ENCODE results near the gene FBXL19. TPM values are rescaled to one million over a fixed set of nuclear protein-coding genes. Genes with fewer than 3 reads are reported as not detected.

The FBXL19 gene
- total and polyA plus RNA-seq, 2 of the 13 experiments (the other 11 are each of a cell fraction or from before 2014, with no cell fraction given), result 6.0 to 13.7 TPM

DNA sequence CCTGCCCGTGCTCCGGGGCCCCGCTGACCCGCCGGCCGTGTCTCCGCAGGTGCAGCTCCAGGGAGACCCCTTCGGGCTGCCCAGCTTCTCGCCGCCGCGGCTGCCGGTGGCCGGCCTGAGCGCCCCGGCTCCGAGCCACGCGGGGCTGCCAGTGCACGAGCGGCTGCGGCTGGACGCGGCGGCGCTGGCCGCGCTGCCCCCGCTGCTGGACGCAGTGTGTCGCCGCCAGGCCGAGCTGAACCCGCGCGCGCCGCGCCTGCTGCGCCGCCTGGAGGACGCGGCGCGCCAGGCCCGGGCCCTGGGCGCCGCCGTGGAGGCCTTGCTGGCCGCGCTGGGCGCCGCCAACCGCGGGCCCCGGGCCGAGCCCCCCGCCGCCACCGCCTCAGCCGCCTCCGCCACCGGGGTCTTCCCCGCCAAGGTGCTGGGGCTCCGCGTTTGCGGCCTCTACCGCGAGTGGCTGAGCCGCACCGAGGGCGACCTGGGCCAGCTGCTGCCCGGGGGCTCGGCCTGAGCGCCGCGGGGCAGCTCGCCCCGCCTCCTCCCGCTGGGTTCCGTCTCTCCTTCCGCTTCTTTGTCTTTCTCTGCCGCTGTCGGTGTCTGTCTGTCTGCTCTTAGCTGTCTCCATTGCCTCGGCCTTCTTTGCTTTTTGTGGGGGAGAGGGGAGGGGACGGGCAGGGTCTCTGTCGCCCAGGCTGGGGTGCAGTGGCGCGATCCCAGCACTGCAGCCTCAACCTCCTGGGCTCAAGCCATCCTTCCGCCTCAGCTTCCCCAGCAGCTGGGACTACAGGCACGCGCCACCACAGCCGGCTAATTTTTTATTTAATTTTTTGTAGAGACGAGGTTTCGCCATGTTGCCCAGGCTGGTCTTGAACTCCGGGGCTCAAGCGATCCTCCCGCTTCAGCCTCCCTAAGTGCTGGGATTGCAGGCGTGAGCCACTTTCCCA, 21.1 kb upstream of the FBXL19 start (continued):
- peak; percentile 27; the same call in 1 of the 2 replicates for TF ChIP-seq ZNF292 (CRISPR knock-in tag; IDR thresholded peaks at IDR 0.05; ENCODE audit: borderline replicate concordance, low read depth)
- TF ChIP-seq, protein P1, sequence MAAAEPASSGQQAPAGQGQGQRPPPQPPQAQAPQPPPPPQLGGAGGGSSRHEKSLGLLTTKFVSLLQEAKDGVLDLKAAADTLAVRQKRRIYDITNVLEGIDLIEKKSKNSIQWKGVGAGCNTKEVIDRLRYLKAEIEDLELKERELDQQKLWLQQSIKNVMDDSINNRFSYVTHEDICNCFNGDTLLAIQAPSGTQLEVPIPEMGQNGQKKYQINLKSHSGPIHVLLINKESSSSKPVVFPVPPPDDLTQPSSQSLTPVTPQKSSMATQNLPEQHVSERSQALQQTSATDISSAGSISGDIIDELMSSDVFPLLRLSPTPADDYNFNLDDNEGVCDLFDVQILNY (CRISPR knock-in tag; conservative IDR thresholded peaks at IDR 0.05), result peak; percentile 31; the same call in 1 of the 2 replicates
- no peak for TF ChIP-seq POLR2AphosphoS2 (IDR thresholded peaks at IDR 0.05; ENCODE audit: low read depth, low read length)
- TF ChIP-seq, protein P2, sequence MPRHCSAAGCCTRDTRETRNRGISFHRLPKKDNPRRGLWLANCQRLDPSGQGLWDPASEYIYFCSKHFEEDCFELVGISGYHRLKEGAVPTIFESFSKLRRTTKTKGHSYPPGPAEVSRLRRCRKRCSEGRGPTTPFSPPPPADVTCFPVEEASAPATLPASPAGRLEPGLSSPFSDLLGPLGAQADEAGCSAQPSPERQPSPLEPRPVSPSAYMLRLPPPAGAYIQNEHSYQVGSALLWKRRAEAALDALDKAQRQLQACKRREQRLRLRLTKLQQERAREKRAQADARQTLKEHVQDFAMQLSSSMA (CRISPR knock-in tag; IDR thresholded peaks at IDR 0.05), result no peak
- no peak for TF ChIP-seq ZNF562 (CRISPR knock-in tag; IDR thresholded peaks at IDR 0.05; ENCODE audit: borderline replicate concordance)
- TF ChIP-seq, protein P3, sequence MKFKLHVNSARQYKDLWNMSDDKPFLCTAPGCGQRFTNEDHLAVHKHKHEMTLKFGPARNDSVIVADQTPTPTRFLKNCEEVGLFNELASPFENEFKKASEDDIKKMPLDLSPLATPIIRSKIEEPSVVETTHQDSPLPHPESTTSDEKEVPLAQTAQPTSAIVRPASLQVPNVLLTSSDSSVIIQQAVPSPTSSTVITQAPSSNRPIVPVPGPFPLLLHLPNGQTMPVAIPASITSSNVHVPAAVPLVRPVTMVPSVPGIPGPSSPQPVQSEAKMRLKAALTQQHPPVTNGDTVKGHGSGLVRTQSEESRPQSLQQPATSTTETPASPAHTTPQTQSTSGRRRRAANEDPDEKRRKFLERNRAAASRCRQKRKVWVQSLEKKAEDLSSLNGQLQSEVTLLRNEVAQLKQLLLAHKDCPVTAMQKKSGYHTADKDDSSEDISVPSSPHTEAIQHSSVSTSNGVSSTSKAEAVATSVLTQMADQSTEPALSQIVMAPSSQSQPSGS (CRISPR knock-in tag; IDR thresholded peaks at IDR 0.05), result no peak
- no peak for TF ChIP-seq PRPF4 (IDR thresholded peaks at IDR 0.05; ENCODE audit: low read depth, low read length, poor library complexity, severe bottlenecking)
- no peak for TF ChIP-seq JDP2 (CRISPR knock-in tag; IDR thresholded peaks at IDR 0.05; ENCODE audit: borderline replicate concordance)
- TF ChIP-seq, protein P4, sequence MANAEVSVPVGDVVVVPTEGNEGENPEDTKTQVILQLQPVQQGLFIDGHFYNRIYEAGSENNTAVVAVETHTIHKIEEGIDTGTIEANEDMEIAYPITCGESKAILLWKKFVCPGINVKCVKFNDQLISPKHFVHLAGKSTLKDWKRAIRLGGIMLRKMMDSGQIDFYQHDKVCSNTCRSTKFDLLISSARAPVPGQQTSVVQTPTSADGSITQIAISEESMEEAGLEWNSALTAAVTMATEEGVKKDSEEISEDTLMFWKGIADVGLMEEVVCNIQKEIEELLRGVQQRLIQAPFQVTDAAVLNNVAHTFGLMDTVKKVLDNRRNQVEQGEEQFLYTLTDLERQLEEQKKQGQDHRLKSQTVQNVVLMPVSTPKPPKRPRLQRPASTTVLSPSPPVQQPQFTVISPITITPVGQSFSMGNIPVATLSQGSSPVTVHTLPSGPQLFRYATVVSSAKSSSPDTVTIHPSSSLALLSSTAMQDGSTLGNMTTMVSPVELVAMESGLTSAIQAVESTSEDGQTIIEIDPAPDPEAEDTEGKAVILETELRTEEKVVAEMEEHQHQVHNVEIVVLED (CRISPR knock-in tag; IDR thresholded peaks at IDR 0.05; ENCODE audit: borderline replicate concordance), result no peak
- peak; percentile 42 for TF ChIP-seq SRSF1 (optimal IDR thresholded peaks at IDR 0.05; ENCODE audit: low read depth, low read length)
- TF ChIP-seq MIER2 (CRISPR knock-in tag; IDR thresholded peaks at IDR 0.05), result no peak; the same call in 1 of the 2 replicates
- no peak for TF ChIP-seq RORA (CRISPR knock-in tag; IDR thresholded peaks at IDR 0.05)
- TF ChIP-seq, protein P5, sequence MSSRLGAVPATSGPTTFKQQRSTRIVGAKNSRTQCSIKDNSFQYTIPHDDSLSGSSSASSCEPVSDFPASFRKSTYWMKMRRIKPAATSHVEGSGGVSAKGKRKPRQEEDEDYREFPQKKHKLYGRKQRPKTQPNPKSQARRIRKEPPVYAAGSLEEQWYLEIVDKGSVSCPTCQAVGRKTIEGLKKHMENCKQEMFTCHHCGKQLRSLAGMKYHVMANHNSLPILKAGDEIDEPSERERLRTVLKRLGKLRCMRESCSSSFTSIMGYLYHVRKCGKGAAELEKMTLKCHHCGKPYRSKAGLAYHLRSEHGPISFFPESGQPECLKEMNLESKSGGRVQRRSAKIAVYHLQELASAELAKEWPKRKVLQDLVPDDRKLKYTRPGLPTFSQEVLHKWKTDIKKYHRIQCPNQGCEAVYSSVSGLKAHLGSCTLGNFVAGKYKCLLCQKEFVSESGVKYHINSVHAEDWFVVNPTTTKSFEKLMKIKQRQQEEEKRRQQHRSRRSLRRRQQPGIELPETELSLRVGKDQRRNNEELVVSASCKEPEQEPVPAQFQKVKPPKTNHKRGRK (CRISPR knock-in tag; IDR thresholded peaks at IDR 0.05), result no peak
- no peak for TF ChIP-seq ZNF225 (CRISPR knock-in tag; IDR thresholded peaks at IDR 0.05)
- TF ChIP-seq ZKSCAN8 (CRISPR knock-in tag; IDR thresholded peaks at IDR 0.05; ENCODE audit: borderline replicate concordance), result no peak
- TF ChIP-seq, protein P6, sequence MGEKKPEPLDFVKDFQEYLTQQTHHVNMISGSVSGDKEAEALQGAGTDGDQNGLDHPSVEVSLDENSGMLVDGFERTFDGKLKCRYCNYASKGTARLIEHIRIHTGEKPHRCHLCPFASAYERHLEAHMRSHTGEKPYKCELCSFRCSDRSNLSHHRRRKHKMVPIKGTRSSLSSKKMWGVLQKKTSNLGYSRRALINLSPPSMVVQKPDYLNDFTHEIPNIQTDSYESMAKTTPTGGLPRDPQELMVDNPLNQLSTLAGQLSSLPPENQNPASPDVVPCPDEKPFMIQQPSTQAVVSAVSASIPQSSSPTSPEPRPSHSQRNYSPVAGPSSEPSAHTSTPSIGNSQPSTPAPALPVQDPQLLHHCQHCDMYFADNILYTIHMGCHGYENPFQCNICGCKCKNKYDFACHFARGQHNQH (CRISPR knock-in tag; IDR thresholded peaks at IDR 0.05), result no peak

Data from HepG2 (cell line).